ENCODE results near the gene GLIPR2. TPM values are rescaled to one million over a fixed set of nuclear protein-coding genes. Genes with fewer than 3 reads are reported as not detected.

The GLIPR2 gene
- total RNA-seq, 1 donor from 2014 or later: 43.1 TPM

- Histone ChIP-seq H3K36me3 (ENCODE audit: control insufficient read depth, insufficient read depth, low read length) (no peaks in the 10 kb centered on the region), H3K4me3 (ENCODE audit: low read depth, low read length) (no peak overlapping the region), H3K27me3 (ENCODE audit: control insufficient read depth, insufficient read depth, low read length) (no peaks in the 10 kb centered on the region)
- DNase-seq (ENCODE audit: low read depth): no peak
- no peak for TF ChIP-seq CTCF (IDR thresholded peaks at IDR 0.05; ENCODE audit: insufficient read depth, low read length, poor library complexity, severe bottlenecking)
Observed at GRCh38 chr9:36143245-36143641, 6.7 kb downstream of the GLIPR2 start.

GRCh38 chr9:36144309-36145232 is 8.0 kb downstream of the GLIPR2 start:
- Histone ChIP-seq H3K4me3 (ENCODE audit: low read depth, low read length) (no peak overlapping the region), H3K36me3 (ENCODE audit: control insufficient read depth, insufficient read depth, low read length) (no peaks in the 10 kb centered on the region), H3K27me3 (ENCODE audit: control insufficient read depth, insufficient read depth, low read length) (no peaks in the 10 kb centered on the region)
- no peak for DNase-seq (ENCODE audit: low read depth)
- no peak for TF ChIP-seq CTCF (IDR thresholded peaks at IDR 0.05; ENCODE audit: insufficient read depth, low read length, poor library complexity, severe bottlenecking)

- no peak for TF ChIP-seq CTCF (IDR thresholded peaks at IDR 0.05; ENCODE audit: insufficient read depth, low read length, poor library complexity, severe bottlenecking)
- no peak for DNase-seq (ENCODE audit: low read depth)
- H3K36me3 ChIP-seq (ENCODE audit: control insufficient read depth, insufficient read depth, low read length): no peaks in the 10 kb centered on the region
- H3K4me3 ChIP-seq (ENCODE audit: low read depth, low read length): no peak overlapping the region
- no peaks in the 10 kb centered on the region for H3K27me3 ChIP-seq (ENCODE audit: control insufficient read depth, insufficient read depth, low read length)
Observed at GRCh38 chr9:36145970-36146369, 9.4 kb downstream of the GLIPR2 start.

- H3K27me3 ChIP-seq (ENCODE audit: control insufficient read depth, insufficient read depth, low read length): no peaks in the 10 kb centered on the region
- H3K36me3 ChIP-seq (ENCODE audit: control insufficient read depth, insufficient read depth, low read length): no peaks in the 10 kb centered on the region
- no peak for TF ChIP-seq CTCF (IDR thresholded peaks at IDR 0.05; ENCODE audit: insufficient read depth, low read length, poor library complexity, severe bottlenecking)
- H3K4me3 ChIP-seq (ENCODE audit: low read depth, low read length): no peak overlapping the region
- DNase-seq (ENCODE audit: low read depth): no peak
Observed at GRCh38 chr9:36146651-36147050, 10.1 kb downstream of the GLIPR2 start.

- Histone ChIP-seq H3K36me3 (ENCODE audit: control insufficient read depth, insufficient read depth, low read length) (no peaks in the 10 kb centered on the region), H3K27me3 (ENCODE audit: control insufficient read depth, insufficient read depth, low read length) (no peaks in the 10 kb centered on the region), H3K4me3 (ENCODE audit: low read depth, low read length) (no peak overlapping the region)
- no peak for DNase-seq (ENCODE audit: low read depth)
- no peak for TF ChIP-seq CTCF (IDR thresholded peaks at IDR 0.05; ENCODE audit: insufficient read depth, low read length, poor library complexity, severe bottlenecking)
Observed at GRCh38 chr9:36147441-36148175, 11.1 kb downstream of the GLIPR2 start.
